HEK293 (cell line): ENCODE data around the gene SNX17.

Experiments used
- ZFP37 ChIP-seq: fragments of 450-650 bp; formaldehyde crosslinking; IDR thresholded peaks from 2 replicates; pipeline ENCODE4 v1.5.1; 2016; ENCODE audit warnings: missing biosample characterization, missing genetic modification characterization
- ZNF274 ChIP-seq, 2 experiments: fragments of 200-500 bp in 1 of 2; fragments of 450-650 bp in 1 of 2; sonication (Bioruptor generic) in 1 of 2; formaldehyde crosslinking in 1 of 2; IDR thresholded peaks; 2 replicates each; pipeline versions ENCODE4 v1.5.1 to v1.6.1; 2014 to 2016; ENCODE audit warnings: borderline replicate concordance in 1 of 2, inconsistent platforms in 1 of 2, low read length in 1 of 2, missing biosample characterization in 1 of 2, missing genetic modification characterization in 1 of 2
- ZNF501 ChIP-seq: fragments of 450-650 bp; formaldehyde crosslinking; IDR thresholded peaks from 2 replicates; pipeline ENCODE4 v1.5.1; 2016; ENCODE audit warnings: missing biosample characterization, missing genetic modification characterization
- ZNF580 ChIP-seq: fragments of 450-650 bp; formaldehyde crosslinking; IDR thresholded peaks from 2 replicates; pipeline ENCODE4 v1.5.1; 2016; ENCODE audit warnings: missing biosample characterization, missing genetic modification characterization
- ZSCAN30 ChIP-seq: fragments of 450-650 bp; IDR thresholded peaks from 2 replicates; pipeline ENCODE4 v1.5.1; 2018; ENCODE audit warnings: missing biosample characterization, mild to moderate bottlenecking, missing genetic modification characterization, moderate library complexity
- TF ChIP-seq, protein P1 (sequence below): fragments of 450-650 bp; formaldehyde crosslinking; IDR thresholded peaks from 2 replicates; pipeline ENCODE4 v1.5.1; 2016; ENCODE audit warnings: missing biosample characterization, missing genetic modification characterization
- TF ChIP-seq, protein P2 (sequence below): fragments of 450-650 bp; formaldehyde crosslinking; IDR thresholded peaks from 2 replicates; pipeline ENCODE4 v1.5.1; 2016; ENCODE audit warnings: missing biosample characterization, missing genetic modification characterization

DNA sequence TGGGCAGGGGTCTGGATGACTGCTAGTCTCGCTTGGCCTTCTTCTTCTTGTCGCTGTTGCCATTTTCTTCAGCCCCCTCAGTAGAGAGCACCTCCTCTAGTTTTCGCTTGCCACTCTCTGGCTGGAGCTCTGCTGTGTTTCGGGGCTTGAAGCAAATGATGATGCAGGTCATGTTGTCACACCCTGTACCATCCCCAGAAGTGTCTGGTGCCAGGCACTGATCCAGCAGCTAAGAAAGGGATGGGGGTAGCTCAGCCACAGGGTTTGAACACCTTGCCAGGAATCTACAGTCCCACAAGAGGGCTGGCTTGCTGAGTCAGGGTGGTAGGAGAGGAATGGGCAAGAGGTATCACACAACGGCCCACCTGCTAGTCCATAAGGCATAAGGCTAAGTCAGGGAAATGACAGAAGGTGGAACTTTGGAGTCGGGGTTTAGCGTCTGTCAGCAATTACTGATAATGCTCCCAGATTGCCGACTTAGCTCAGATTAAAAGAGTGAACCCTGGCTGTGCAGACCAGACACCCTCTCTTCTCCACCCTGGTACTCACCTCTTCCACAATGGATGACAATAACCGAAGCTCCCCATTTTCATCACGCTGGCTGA lies 11.3 kb downstream of the SNX17 start:
- TF ChIP-seq, protein P1, sequence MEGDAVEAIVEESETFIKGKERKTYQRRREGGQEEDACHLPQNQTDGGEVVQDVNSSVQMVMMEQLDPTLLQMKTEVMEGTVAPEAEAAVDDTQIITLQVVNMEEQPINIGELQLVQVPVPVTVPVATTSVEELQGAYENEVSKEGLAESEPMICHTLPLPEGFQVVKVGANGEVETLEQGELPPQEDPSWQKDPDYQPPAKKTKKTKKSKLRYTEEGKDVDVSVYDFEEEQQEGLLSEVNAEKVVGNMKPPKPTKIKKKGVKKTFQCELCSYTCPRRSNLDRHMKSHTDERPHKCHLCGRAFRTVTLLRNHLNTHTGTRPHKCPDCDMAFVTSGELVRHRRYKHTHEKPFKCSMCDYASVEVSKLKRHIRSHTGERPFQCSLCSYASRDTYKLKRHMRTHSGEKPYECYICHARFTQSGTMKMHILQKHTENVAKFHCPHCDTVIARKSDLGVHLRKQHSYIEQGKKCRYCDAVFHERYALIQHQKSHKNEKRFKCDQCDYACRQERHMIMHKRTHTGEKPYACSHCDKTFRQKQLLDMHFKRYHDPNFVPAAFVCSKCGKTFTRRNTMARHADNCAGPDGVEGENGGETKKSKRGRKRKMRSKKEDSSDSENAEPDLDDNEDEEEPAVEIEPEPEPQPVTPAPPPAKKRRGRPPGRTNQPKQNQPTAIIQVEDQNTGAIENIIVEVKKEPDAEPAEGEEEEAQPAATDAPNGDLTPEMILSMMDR (tag by site-specific recombination), result no peak
- TF ChIP-seq ZFP37, result no peak
- no peak for TF ChIP-seq ZNF580 (tag by site-specific recombination)
- TF ChIP-seq ZSCAN30 (tag by site-specific recombination), result no peak
- TF ChIP-seq, protein P2, sequence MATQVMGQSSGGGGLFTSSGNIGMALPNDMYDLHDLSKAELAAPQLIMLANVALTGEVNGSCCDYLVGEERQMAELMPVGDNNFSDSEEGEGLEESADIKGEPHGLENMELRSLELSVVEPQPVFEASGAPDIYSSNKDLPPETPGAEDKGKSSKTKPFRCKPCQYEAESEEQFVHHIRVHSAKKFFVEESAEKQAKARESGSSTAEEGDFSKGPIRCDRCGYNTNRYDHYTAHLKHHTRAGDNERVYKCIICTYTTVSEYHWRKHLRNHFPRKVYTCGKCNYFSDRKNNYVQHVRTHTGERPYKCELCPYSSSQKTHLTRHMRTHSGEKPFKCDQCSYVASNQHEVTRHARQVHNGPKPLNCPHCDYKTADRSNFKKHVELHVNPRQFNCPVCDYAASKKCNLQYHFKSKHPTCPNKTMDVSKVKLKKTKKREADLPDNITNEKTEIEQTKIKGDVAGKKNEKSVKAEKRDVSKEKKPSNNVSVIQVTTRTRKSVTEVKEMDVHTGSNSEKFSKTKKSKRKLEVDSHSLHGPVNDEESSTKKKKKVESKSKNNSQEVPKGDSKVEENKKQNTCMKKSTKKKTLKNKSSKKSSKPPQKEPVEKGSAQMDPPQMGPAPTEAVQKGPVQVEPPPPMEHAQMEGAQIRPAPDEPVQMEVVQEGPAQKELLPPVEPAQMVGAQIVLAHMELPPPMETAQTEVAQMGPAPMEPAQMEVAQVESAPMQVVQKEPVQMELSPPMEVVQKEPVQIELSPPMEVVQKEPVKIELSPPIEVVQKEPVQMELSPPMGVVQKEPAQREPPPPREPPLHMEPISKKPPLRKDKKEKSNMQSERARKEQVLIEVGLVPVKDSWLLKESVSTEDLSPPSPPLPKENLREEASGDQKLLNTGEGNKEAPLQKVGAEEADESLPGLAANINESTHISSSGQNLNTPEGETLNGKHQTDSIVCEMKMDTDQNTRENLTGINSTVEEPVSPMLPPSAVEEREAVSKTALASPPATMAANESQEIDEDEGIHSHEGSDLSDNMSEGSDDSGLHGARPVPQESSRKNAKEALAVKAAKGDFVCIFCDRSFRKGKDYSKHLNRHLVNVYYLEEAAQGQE (tag by site-specific recombination), result no peak
- TF ChIP-seq ZNF274 (IDR thresholded peaks at IDR 0.05; ENCODE audit: low read length), result no peak
- no peak for TF ChIP-seq ZNF274 (tag by site-specific recombination; IDR thresholded peaks at IDR 0.05; ENCODE audit: borderline replicate concordance)
- no peak for TF ChIP-seq ZNF501 (tag by site-specific recombination)
